AG04449 (cell line): ENCODE data around the gene MYPN.

Experiments
- CTCF ChIA-PET: fragments of 350-600 bp; formaldehyde crosslinking; extraction: SDS; loops from one replicate; lab custom pipeline; 2021; ENCODE audit warnings: antibody characterized with exemption; lab: Yijun Ruan, JAX
- POLR2A ChIA-PET: fragments of 400-600, 350-600 bp; formaldehyde crosslinking; extraction: SDS; loops from one replicate; lab custom pipeline; 2020; ENCODE audit warnings: antibody characterized with exemption, inconsistent platforms; lab: Yijun Ruan, JAX
- DNase-seq: peaks from one replicate; pipeline ENCODE4 v3.0.0-alpha.2; 2010; ENCODE audit warnings: low read depth, low spot score
- H3K4me3 ChIP-seq: 2 replicates; pipeline ENCODE4 v1.5.1; 2011; ENCODE audit warnings: low read depth, mild to moderate bottlenecking, control low read depth, low read length
- TF ChIP-seq, protein P1 (sequence below): IDR thresholded peaks from one replicate; pipeline ENCODE4 v1.5.1; 2011; ENCODE audit warnings: mild to moderate bottlenecking, moderate library complexity, low read length, control low read depth, inconsistent platforms; ENCODE audit not compliant: insufficient read depth; ENCODE audit errors: missing control alignments

Gene MYPN

DNA sequence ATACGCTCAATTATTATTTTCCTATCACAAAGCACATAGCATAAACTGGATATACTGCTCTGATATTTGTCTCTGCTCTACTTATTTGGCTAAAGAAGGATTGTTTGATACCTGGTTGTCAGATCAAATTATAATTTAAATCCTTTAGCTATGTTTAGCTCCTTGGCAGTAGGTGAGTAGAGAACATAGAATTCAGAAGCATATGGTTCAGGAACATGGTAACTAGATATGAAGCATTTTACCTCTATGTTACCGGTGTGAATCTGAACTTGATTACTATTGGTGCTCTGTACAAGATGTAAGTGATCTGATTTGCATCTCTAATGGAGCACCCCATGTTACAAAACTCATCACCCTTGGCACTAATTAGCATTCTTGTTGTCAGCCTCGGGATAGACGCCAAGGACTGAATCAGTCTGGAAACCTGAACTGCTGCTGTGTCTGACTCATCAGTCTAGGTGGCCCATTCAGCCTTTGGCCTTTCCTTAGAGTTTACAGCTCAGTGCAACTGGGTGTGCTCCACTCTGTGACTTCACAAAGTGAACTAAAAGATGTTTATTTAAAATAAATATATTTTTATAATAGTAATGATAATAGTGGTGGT is 12.3 kb upstream of the MYPN start:
- POLR2A ChIA-PET, result interaction anchor here (1.0 to 1.2 kb wide), 2 partner anchors 10 to 12 kb away, joined by 3 to 8 read pairs; partner anchors contain the start of gene MYPN
- TF ChIP-seq, protein P1, sequence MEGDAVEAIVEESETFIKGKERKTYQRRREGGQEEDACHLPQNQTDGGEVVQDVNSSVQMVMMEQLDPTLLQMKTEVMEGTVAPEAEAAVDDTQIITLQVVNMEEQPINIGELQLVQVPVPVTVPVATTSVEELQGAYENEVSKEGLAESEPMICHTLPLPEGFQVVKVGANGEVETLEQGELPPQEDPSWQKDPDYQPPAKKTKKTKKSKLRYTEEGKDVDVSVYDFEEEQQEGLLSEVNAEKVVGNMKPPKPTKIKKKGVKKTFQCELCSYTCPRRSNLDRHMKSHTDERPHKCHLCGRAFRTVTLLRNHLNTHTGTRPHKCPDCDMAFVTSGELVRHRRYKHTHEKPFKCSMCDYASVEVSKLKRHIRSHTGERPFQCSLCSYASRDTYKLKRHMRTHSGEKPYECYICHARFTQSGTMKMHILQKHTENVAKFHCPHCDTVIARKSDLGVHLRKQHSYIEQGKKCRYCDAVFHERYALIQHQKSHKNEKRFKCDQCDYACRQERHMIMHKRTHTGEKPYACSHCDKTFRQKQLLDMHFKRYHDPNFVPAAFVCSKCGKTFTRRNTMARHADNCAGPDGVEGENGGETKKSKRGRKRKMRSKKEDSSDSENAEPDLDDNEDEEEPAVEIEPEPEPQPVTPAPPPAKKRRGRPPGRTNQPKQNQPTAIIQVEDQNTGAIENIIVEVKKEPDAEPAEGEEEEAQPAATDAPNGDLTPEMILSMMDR, result no peak
- CTCF ChIA-PET, result interaction anchor here (0.9 to 3.8 kb wide), 7 partner anchors 9 to 59 kb away, joined by 3 to 11 read pairs (median 3); no protein-coding TSS in a partner anchor
- peak; percentile 82 for DNase-seq
- no peak overlapping the region for H3K4me3 ChIP-seq

DNA sequence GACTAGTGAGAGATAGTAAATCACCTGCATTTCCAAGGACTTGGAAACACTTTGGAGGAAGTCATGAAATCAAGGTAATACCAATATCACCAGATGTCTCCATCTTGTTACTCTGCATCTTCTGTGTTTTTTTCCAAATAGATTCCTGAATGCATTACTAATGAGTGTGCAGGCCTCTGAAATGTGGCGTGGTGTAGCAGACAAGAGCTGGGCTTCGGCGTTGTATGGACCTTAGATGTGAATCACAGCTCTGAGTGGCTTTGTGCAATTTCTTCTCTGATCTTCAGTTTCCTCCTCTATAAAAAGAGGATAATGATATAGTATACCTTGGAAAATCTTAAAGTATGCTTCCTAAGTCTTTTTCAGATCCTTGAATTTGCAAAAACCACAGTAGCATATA is 9.6 kb upstream of the MYPN start:
- DNase-seq, result no peak
- TF ChIP-seq, protein P1, result no peak
- H3K4me3 ChIP-seq, result no peak overlapping the region
- ChIA-PET POLR2A (interaction anchor here (0.7 kb wide), 1 partner anchor 11 kb away, joined by 3 read pairs; no protein-coding TSS in a partner anchor), CTCF (interaction anchor here (0.7 to 3.8 kb wide), 6 partner anchors 14 to 57 kb away, joined by 3 to 11 read pairs (median 4); no protein-coding TSS in a partner anchor)

DNA sequence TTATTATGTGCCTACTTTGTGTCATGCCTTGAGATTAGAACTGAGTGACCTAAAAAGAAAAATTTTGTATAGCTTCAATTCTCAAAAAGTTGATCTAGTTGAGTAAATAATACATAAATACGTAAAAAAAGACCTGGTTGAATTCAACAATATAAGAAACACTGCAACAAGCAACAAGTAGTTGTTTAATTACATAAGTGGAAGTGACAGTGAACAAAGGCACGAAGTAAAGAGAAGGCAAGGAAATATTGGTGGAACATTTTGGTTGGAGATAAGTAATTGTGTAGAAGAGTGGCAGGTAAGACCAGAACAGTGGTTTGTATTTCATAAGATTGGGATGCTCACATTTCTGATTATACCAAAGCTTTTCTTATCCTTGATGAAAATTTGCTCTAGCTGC is 8.2 kb upstream of the MYPN start:
- no peak overlapping the region for H3K4me3 ChIP-seq
- POLR2A ChIA-PET, result no interaction called here
- no peak for DNase-seq
- TF ChIP-seq, protein P1, result no peak
- CTCF ChIA-PET, result interaction anchor here (1.4 to 1.6 kb wide), 2 partner anchors 18 to 56 kb away, joined by 5 to 6 read pairs; no protein-coding TSS in a partner anchor

DNA sequence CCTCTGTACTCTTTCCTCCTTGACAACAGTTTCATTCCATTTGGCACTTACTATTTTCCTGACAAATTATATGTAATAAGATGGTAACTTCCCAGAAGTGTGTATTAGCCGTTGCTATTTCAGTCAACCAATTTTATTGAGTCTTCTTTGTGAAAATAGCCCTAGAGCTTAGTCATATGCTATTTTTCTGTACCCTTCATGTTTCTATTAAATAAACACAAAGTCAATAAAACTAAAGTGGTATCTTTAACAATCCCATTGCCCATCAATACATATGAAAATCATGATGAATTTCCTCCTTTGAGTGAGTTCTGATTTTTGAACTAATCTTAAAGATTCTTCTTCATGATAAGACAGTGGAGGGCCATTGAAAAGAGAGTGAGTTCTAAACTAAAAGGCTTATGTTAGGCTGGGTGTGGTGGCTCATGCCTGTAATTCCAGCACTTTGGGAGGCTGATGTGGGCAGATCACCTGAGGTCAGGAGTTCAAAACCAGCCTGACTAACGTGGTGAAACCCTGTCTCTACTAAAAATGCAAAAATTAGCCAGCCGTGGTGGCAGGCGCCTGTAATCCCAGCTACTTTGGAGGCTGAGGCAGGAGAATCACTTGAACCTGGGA is 5.9 kb upstream of the MYPN start:
- TF ChIP-seq, protein P1, result no peak
- no peak for DNase-seq
- H3K4me3 ChIP-seq, result no peak overlapping the region
- ChIA-PET POLR2A (no interaction called here), CTCF (interaction anchor here (0.6 to 1.7 kb wide), 3 partner anchors 8 to 20 kb away, joined by 3 to 5 read pairs (median 3); no protein-coding TSS in a partner anchor)

DNA sequence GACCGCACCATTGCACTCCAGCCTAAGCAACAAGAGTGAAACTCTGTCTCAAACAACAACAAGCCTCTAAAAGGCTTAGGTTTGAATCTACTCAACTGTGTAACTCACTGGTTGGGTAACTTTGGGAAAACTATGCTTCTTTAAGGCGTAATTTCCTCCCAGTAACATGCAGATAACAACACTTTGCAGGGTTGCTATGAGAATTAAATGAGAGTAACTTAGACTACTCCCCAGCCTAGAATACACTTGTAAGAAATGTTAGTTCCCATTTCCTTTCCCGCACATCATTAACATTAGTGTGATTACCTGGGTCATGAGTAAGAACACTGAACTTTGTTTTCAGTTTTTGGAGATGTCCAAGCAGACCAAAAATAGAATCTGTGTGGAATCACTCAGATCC is 5.4 kb upstream of the MYPN start:
- TF ChIP-seq, protein P1, result no peak
- DNase-seq, result no peak
- ChIA-PET POLR2A (no interaction called here), CTCF (interaction anchor here (1.7 kb wide), 1 partner anchor 9 kb away, joined by 3 read pairs; no protein-coding TSS in a partner anchor)
- no peak overlapping the region for H3K4me3 ChIP-seq

DNA sequence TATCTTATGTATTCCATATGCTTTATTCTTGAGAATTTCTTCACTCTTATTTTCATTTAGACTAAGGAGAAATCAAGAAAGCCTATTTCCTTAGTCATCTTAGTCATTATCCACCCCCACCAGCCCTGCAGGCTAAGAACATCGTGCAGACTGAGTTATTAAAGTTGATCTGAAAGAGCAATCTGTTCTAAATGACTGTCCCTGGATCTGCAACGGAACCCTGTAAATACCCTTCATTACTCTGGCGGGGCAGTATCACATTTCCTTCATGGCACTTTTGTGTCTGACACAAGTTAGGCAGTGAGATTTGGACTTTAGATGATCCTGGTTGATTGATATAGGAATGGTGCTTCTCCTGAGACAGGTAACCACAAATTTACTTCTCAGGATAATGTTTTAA is 3.5 kb upstream of the MYPN start:
- TF ChIP-seq, protein P1, result no peak
- no peak for DNase-seq
- ChIA-PET CTCF (interaction anchor here (1.0 kb wide), 1 partner anchor 22 kb away, joined by 5 read pairs; no protein-coding TSS in a partner anchor), POLR2A (interaction anchor here (0.7 kb wide), 1 partner anchor 12 kb away, joined by 3 read pairs; no protein-coding TSS in a partner anchor)
- H3K4me3 ChIP-seq, result peak overlapping the region; percentile 50
